Tibial artery (tissue), 4 donors: ENCODE data around the gene PNKP.

Source experiments
- DNase-seq, 2 donors: peaks; one replicate each; pipeline ENCODE4 v3.0.0-alpha.2; 2019
- H3K27ac ChIP-seq, 2 donors: fragments of 200-600 bp; sonication (generic) in 1 of 2; 1 replicate in 1 of 2; 2 replicates in 1 of 2; pipeline ENCODE4 v1.5.1; 2018 to 2019; ENCODE audit warnings: mild to moderate bottlenecking in 1 of 2
- H3K27me3 ChIP-seq, 2 donors: fragments of 200-600 bp; sonication (generic) in 1 of 2; one replicate each; pipeline versions ENCODE4 v1.5.1 to v1.6.0; 2016 to 2019
- H3K36me3 ChIP-seq, 3 donors: fragments of 200-600 bp; sonication (generic) in 2 of 3; one replicate each; pipeline ENCODE4 v1.5.1; 2016 to 2019; ENCODE audit warnings: mild to moderate bottlenecking in 2 of 3
- H3K4me1 ChIP-seq, 4 donors: fragments of 200-600 bp; sonication (generic) in 2 of 4; 1 replicate in 3 of 4; 2 replicates in 1 of 4; pipeline ENCODE4 v1.5.1; 2016 to 2019
- H3K4me3 ChIP-seq, 2 donors: fragments of 200-600 bp; sonication (generic) in 1 of 2; 1 replicate in 1 of 2; 2 replicates in 1 of 2; pipeline ENCODE4 v1.5.1; 2018 to 2019; ENCODE audit warnings: mild to moderate bottlenecking in 2 of 2
- H3K9me3 ChIP-seq, 3 donors: fragments of 200-600 bp; sonication (generic) in 1 of 3; one replicate each; pipeline ENCODE4 v1.5.1; 2016 to 2019
- intact Hi-C: fragments of 100-400 bp; cut with DNase I; formaldehyde crosslinking; loops from one replicate; pipeline ENCODE4 v1.15.0; 2023; ENCODE audit warnings: low total_unique reads
- TF ChIP-seq, protein P1 (sequence below), 2 experiments: fragments of 200-600 bp in 1 of 2; fragments of 450-650 bp in 1 of 2; IDR thresholded peaks; one replicate each; pipeline ENCODE4 v1.5.1; 2017 to 2019; ENCODE audit warnings: antibody characterized with exemption in 2 of 2, mild to moderate bottlenecking in 1 of 2, moderate library complexity in 1 of 2

Gene PNKP

GRCh38 chr19:49875177-49875576, 7.8 kb upstream of the PNKP start:
- H3K4me3 ChIP-seq: peak overlapping the region; percentile 90 to 97
- H3K27ac ChIP-seq: peak overlapping the region; percentile 100
- no peaks in the 10 kb centered on the region for H3K9me3 ChIP-seq
- H3K4me1 ChIP-seq: peaks cover 0 to 39% (median 32%) of the 10 kb centered on the region in 4 donors
- intact Hi-C loops: no loop called here
- no peaks in the 10 kb centered on the region for H3K27me3 ChIP-seq
- peaks cover 12 to 52% (median 20%) of the 10 kb centered on the region in 3 donors for H3K36me3 ChIP-seq
- TF ChIP-seq, protein P1, sequence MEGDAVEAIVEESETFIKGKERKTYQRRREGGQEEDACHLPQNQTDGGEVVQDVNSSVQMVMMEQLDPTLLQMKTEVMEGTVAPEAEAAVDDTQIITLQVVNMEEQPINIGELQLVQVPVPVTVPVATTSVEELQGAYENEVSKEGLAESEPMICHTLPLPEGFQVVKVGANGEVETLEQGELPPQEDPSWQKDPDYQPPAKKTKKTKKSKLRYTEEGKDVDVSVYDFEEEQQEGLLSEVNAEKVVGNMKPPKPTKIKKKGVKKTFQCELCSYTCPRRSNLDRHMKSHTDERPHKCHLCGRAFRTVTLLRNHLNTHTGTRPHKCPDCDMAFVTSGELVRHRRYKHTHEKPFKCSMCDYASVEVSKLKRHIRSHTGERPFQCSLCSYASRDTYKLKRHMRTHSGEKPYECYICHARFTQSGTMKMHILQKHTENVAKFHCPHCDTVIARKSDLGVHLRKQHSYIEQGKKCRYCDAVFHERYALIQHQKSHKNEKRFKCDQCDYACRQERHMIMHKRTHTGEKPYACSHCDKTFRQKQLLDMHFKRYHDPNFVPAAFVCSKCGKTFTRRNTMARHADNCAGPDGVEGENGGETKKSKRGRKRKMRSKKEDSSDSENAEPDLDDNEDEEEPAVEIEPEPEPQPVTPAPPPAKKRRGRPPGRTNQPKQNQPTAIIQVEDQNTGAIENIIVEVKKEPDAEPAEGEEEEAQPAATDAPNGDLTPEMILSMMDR (IDR thresholded peaks at IDR 0.05): no peak
- no peak for DNase-seq

DNA sequence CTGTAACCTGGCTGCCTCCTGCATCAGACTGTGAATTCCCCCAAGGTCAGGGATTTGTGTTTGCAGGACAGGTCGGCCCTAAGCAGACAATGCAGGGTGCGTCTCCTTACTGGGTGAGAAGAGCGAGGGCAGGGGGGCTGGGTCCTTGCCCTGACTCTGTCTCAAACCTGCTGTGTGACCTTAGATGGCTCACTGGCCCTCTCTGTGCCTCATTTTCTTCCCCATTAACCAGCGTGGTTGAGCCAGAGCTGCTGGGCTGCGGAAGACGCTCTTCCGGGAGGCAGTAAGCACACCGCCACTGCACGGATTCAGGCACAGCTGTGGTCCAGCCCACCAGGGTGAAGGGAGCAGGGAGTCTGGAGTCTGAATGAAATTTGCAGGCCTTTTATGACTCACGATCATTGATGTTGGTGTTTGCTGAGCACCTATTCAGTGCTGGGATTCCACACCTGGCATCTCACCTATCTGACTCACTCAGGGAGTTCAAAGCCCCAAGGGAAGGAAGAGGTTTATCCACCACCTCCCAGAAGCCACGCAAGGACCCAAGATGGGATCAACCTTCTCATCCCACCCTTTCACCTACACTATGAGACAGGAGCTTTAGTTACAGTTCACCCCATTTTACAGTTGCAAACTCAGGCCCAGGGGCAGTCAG, 7.3 kb upstream of the PNKP start:
- peak overlapping the region; percentile 100 for H3K27ac ChIP-seq
- H3K36me3 ChIP-seq: peaks cover 6 to 46% (median 15%) of the 10 kb centered on the region in 3 donors
- no peaks in the 10 kb centered on the region for H3K27me3 ChIP-seq
- intact Hi-C loops: loop anchor here (5.0 kb wide), 1 partner anchor 57 kb away; the partner anchor contains the start of gene MED25
- no peak for DNase-seq
- no peaks in the 10 kb centered on the region for H3K9me3 ChIP-seq
- no peak overlapping the region for H3K4me3 ChIP-seq
- TF ChIP-seq, protein P1 (IDR thresholded peaks at IDR 0.05): no peak
- H3K4me1 ChIP-seq: peaks cover 0 to 43% (median 36%) of the 10 kb centered on the region in 4 donors

GRCh38 chr19:49873834-49874233, 6.5 kb upstream of the PNKP start:
- TF ChIP-seq, protein P1 (IDR thresholded peaks at IDR 0.05): no peak
- no peak overlapping the region for H3K27ac ChIP-seq

GRCh38 chr19:49873129-49873521, 5.7 kb upstream of the PNKP start:
- H3K9me3 ChIP-seq: no peaks in the 10 kb centered on the region
- intact Hi-C loops: loop anchor here (5.0 kb wide), 1 partner anchor 56 kb away; the partner anchor contains the start of gene MED25
- peaks cover 0 to 44% (median 30%) of the 10 kb centered on the region in 4 donors for H3K4me1 ChIP-seq

More at GRCh38 chr19:49873834-49874233, 6.5 kb upstream of the PNKP start:
- Histone ChIP-seq H3K4me3 (no peak overlapping the region), H3K4me1 (peaks cover 0 to 44% (median 34%) of the 10 kb centered on the region in 4 donors), H3K36me3 (peaks cover 0 to 38% (median 7%) of the 10 kb centered on the region in 3 donors), H3K9me3 (no peaks in the 10 kb centered on the region), H3K27me3 (no peaks in the 10 kb centered on the region)
- intact Hi-C loops: loop anchor here (5.0 kb wide), 1 partner anchor 57 kb away; the partner anchor contains the start of gene MED25
- no peak for DNase-seq

DNA sequence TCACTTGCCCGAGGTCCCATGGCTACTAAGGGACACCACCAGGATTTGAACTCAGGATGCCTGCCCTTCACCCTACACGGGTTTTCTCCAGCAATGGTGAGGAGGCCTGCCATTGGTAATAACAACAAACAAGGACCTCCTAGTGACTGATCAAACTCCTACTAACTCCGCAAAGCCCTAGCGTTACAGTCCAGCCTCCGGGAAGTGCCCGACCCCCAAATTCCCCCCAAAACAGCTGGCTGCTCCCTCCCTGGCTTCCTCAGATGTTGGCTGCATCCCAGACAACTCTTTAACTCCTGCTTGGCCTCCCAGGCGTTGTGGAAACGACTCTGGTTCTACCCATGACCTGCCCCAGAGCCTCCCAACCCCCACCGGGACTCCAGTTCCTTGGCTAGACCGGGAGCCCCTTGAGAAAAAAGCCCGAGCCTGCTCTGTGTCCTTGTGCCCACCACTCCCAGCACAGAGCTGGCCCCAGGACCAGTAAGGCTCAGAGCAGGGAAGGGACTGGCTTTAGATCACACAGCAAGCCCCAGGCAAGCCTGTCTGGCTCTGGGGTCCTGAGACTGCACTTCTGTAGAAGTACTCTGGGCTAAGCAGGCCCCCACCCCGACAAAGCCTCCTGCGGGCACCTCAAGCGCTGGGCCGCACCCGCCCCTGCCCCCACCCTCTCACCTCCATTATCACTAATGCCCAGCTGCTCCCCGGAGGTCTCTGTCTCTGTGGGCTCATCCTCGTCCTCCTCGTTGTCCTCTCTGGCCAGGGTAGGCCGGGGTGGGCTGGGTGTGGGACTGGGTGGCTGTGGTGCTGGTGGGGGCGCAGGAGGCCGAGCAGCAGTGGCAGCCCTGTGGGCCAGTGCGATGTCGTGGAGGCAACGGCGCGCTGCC, 5.1 kb upstream of the PNKP start:
- intact Hi-C loops: loop anchor here (5.0 kb wide), 1 partner anchor 55 kb away; the partner anchor contains the start of gene MED25
- TF ChIP-seq, protein P1 (IDR thresholded peaks at IDR 0.05): no peak
- Histone ChIP-seq H3K27ac (no peak overlapping the region), H3K36me3 (peaks cover 0 to 38% (median 6%) of the 10 kb centered on the region in 3 donors), H3K4me3 (no peak overlapping the region), H3K9me3 (no peaks in the 10 kb centered on the region), H3K4me1 (peaks cover 0 to 45% (median 31%) of the 10 kb centered on the region in 4 donors), H3K27me3 (no peaks in the 10 kb centered on the region)
- no peak for DNase-seq

More at GRCh38 chr19:49873129-49873521, 5.7 kb upstream of the PNKP start:
- TF ChIP-seq, protein P1 (IDR thresholded peaks at IDR 0.05): no peak
- no peak overlapping the region for H3K27ac ChIP-seq
- no peak overlapping the region for H3K4me3 ChIP-seq
- H3K27me3 ChIP-seq: no peaks in the 10 kb centered on the region
- DNase-seq: no peak
- peaks cover 0 to 38% (median 6%) of the 10 kb centered on the region in 3 donors for H3K36me3 ChIP-seq
